Heart right ventricle (tissue), 16 donors: ENCODE results near the gene HOXA1. TPM values are rescaled to one million over a fixed set of nuclear protein-coding genes. Genes with fewer than 3 reads are reported as not detected.
A peak's percentile ranks its signal among the peaks of the same experiment; 100 is the strongest.

ENCODE experiments used
- ATAC-seq, 8 donors: fragments of 200-7000 bp; cut with Tn5 transposase; one replicate each; pipeline ENCODE4 v1.9.1; 2020; ENCODE audit warnings: mild to moderate bottlenecking in 8 of 8, moderate library complexity in 8 of 8, moderate number of reproducible peaks in 1 of 8
- DNase-seq, 2 donors: peaks; one replicate each; pipeline ENCODE4 v3.0.0-alpha.2; 2020
- H3K27ac ChIP-seq, 10 donors: fragments of 200-600 bp; sonication (generic) in 2 of 10; one replicate each; pipeline versions ENCODE4 v1.5.0 to v1.8.0; 2020 to 2022; ENCODE audit warnings: mild to moderate bottlenecking in 3 of 10
- H3K27me3 ChIP-seq, 7 donors: fragments of 200-600 bp; one replicate each; pipeline ENCODE4 v1.8.0; 2021 to 2022; ENCODE audit warnings: mild to moderate bottlenecking in 2 of 7
- H3K36me3 ChIP-seq, 9 donors: fragments of 200-600 bp; sonication (generic) in 1 of 9; one replicate each; pipeline versions ENCODE4 v1.5.0 to v1.8.0; 2020 to 2022; ENCODE audit warnings: mild to moderate bottlenecking in 2 of 9
- H3K4me1 ChIP-seq, 9 donors: fragments of 200-600 bp; sonication (generic) in 1 of 9; one replicate each; pipeline versions ENCODE4 v1.5.0 to v1.8.0; 2020 to 2022; ENCODE audit warnings: mild to moderate bottlenecking in 4 of 9
- H3K4me3 ChIP-seq, 10 donors: fragments of 200-600 bp; sonication (generic) in 2 of 10; one replicate each; pipeline versions ENCODE4 v1.5.0 to v1.8.0; 2020 to 2022; ENCODE audit warnings: mild to moderate bottlenecking in 7 of 10, moderate library complexity in 2 of 10
- H3K9me3 ChIP-seq, 11 donors: fragments of 200-600 bp in 10 of 11; sonication (generic) in 2 of 11; one replicate each; pipeline versions ENCODE4 v1.5.0 to v1.8.0; 2013 to 2022; ENCODE audit warnings: mild to moderate bottlenecking in 2 of 11, control low read depth in 1 of 11, moderate library complexity in 1 of 11
- WGBS, 2 donors: extraction: QIAGEN DNeasy Blood & Tissue Kit; methylation state at CpG; one replicate each; pipeline ENCODE4 v1.1.7; 2013; ENCODE audit warnings: inconsistent platforms in 1 of 2; 5-methylcytosine and 5-hydroxymethylcytosine counted together
- intact Hi-C, 10 donors: fragments of 100-400 bp; cut with DNase I; formaldehyde crosslinking; loops; one replicate each; pipeline versions ENCODE4 v1.11.1 to v1.14.2; 2022
- polyA plus RNA-seq, 2 donors: library from polyadenylated mRNA; stranded (reverse); fragments of 200-250 nt; gene quantifications; one replicate each; pipeline ENCODE4 v1.2.3, GENCODE V29; 2013
- total RNA-seq, 10 donors: library from RNA; stranded (reverse); fragmentation: NEBNext Ultra II Directional in 3 of 10; extraction: Animal tissue kit (Norgen Biotek cat#: 25700) in 3 of 10; gene quantifications; one replicate each; pipeline versions ENCODE4 v1.2.1 to v1.2.4, GENCODE V29; 2021 to 2023
- TF ChIP-seq, protein P1 (sequence below), 9 donors: fragments of 200-600 bp; sonication (generic) in 2 of 9; IDR thresholded peaks; one replicate each; pipeline versions ENCODE4 v1.5.0 to v1.8.0; 2021 to 2022; ENCODE audit warnings: antibody characterized with exemption in 9 of 9, mild to moderate bottlenecking in 5 of 9, moderate library complexity in 1 of 9
- donor health status: Arrhythmogenic right ventricular cardiomyopathy.
- donor health status: ischemic (EF 13 %, LVEDD 7.1; RV severe dilation, severe dysfunction).
- donor health status: healthy with polysubstance abuse.
- donor health status: DM: no; HTN: yes; CAD: no.
- donor health status: DM: no; HTN: no; CAD: no.
- donor health status: ischemic (EF 25% LVEDD 6.9; RV normal size, moderate dysfunction).
- donor health status: ischemic (EF 25% LVEDD 5.7; RV mildly dilated, moderate dysfunction).
- donor health status: healthy.
- donor health status: DM: yes; HTN: yes; CAD: no.
- donor health status: Ischemic cardiomyopathy.
- donor health status: ischemic (EF 35%, LVEDD 5.7; RV mildly dilated, moderate dysfunction).
- donor health status: nonischemic (EF 11% LVEDD 7.7; RV severe dilation, severe dysfunction).
- donor health status: DM: yes; HTN: yes; CAD: no.
- donor health status: PGD.
- donor health status: ischemic (EF 29% LVEDD 5.4; RV normal size, mild dysfunction).
- donor health status: nonischemic (EF 23%, LVEDD 6.1; RV moderate dilation, normal function).

Gene HOXA1
- total and polyA plus RNA-seq, 12 donors: 0.07 to 0.37 (median 0.15) TPM; not detected in 9

DNA sequence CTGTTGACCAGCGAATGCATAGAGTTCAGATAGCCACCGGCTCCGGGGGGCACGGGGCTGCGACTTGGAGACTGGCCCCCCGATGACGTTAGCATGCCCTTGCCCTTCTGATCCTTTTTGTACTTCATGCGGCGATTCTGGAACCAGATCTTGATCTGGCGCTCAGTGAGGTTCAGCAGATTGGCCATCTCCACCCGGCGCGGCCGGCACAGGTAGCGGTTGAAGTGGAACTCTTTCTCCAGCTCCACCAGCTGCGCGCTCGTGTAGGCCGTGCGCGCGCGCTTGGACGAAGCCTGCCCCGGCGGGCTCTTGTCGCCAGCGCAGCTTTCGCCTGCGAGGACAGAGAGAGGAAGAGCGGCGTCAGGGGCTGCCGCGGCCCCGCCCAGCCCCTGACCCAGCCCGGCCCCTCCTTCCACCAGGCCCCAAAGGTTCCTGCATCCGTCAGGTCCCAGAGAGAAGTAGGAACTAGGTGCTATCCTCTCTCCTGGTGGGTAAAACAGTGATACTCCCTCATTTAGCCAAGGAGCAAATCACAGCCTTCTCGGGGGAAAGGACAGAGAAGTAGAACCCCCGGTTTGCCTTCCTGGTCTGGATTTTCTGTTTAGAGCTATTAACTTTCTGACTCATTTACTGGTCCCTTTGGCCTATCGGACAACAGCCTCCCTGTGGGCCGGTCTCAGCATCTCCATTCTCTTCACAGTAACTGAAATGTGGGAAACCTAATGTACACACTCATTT lies 12.8 kb upstream of the HOXA1 start:
- 11 to 12% methylated on average over 41 of the region's 41 CpGs for WGBS, 2 donors
- Histone ChIP-seq H3K27ac (peak overlapping the region in 6 of 10 donors; percentile 19 to 86 (median 54)), H3K36me3 (no peaks in the 10 kb centered on the region), H3K27me3 (peaks cover 29 to 100% (median 100%) of the 10 kb centered on the region in 7 donors), H3K4me1 (peaks cover 0 to 39% (median 5%) of the 10 kb centered on the region in 9 donors), H3K4me3 (peak overlapping the region in 2 of 10 donors; percentile 21 to 45), H3K9me3 (no peaks in the 10 kb centered on the region)
- no peak for DNase-seq
- TF ChIP-seq, protein P1, sequence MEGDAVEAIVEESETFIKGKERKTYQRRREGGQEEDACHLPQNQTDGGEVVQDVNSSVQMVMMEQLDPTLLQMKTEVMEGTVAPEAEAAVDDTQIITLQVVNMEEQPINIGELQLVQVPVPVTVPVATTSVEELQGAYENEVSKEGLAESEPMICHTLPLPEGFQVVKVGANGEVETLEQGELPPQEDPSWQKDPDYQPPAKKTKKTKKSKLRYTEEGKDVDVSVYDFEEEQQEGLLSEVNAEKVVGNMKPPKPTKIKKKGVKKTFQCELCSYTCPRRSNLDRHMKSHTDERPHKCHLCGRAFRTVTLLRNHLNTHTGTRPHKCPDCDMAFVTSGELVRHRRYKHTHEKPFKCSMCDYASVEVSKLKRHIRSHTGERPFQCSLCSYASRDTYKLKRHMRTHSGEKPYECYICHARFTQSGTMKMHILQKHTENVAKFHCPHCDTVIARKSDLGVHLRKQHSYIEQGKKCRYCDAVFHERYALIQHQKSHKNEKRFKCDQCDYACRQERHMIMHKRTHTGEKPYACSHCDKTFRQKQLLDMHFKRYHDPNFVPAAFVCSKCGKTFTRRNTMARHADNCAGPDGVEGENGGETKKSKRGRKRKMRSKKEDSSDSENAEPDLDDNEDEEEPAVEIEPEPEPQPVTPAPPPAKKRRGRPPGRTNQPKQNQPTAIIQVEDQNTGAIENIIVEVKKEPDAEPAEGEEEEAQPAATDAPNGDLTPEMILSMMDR (IDR thresholded peaks at IDR 0.05): no peak
- peak in 5 of 8 donors; percentile 22 to 73 (median 57) for ATAC-seq
- intact Hi-C loops: no loop called here

DNA sequence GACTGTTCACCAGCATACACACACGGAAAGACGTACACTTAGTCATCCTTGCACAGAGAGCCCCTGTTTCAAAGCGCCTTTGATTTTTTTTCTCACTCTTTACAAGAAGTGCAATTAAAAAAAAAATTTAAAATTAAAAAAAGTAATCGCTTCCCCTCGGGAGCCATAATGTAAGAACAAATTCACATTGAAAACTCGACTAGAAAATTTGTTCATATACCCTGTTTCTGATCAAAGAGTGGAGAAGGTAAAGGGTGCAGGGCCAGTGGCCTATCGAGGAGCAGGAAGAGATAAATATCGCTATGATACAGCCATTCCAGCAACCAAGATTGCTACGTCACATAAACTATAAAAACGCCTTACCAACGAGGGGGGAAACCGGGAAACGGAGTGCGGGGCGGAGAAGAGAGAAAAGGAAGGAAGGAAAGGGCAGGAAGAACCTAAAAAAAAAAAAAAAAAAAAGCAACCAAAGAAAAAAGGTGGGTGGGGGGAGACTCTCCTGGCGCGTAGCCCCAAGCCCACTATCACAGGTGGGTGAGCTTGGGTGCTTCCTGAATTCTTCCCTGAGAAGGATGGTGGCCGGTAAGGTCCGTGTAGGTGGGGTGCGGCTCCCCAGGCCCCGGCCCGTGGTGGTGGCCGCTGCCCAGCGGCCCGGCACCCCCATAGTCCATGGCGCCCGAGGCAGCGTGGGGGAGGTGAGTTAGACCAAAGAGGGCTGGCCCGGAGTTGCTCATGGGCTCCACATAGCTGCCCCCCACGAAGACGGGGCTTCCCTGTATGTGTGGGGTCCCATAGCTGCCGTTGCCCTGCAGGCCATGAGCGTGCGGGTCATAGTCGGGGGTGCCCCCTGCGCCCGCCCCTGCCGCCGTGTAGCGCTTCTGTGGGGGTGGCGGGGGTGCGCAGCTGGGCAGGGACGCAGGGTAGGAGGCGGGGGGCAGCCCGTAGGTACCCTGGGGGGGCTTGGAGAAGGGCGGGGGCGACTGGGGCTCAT lies 11.9 kb upstream of the HOXA1 start:
- 10 to 16% methylated on average over 47 of the region's 47 CpGs for WGBS, 2 donors
- H3K36me3 ChIP-seq: no peaks in the 10 kb centered on the region
- no peak for DNase-seq
- TF ChIP-seq, protein P1 (IDR thresholded peaks at IDR 0.05): no peak
- peaks cover 26 to 100% (median 100%) of the 10 kb centered on the region in 7 donors for H3K27me3 ChIP-seq
- no peak for ATAC-seq
- intact Hi-C loops: no loop called here
- H3K9me3 ChIP-seq: no peaks in the 10 kb centered on the region
- peaks cover 0 to 41% (median 5%) of the 10 kb centered on the region in 9 donors for H3K4me1 ChIP-seq
- peak overlapping the region in 6 of 10 donors; percentile 8 to 45 (median 22) for H3K4me3 ChIP-seq
- peak overlapping the region in 6 of 10 donors; percentile 19 to 86 (median 52) for H3K27ac ChIP-seq

GRCh38 chr7:27106901-27107240 lies 11.1 kb upstream of the HOXA1 start:
- no peak for DNase-seq
- ATAC-seq: no peak
- intact Hi-C loops: no loop called here
- no peaks in the 10 kb centered on the region for H3K9me3 ChIP-seq
- TF ChIP-seq, protein P1 (IDR thresholded peaks at IDR 0.05): no peak
- peak overlapping the region in 7 of 10 donors; percentile 19 to 86 (median 58) for H3K27ac ChIP-seq
- H3K27me3 ChIP-seq: peaks cover 33 to 100% (median 100%) of the 10 kb centered on the region in 7 donors
- H3K4me3 ChIP-seq: peak overlapping the region in 7 of 10 donors; percentile 10 to 45 (median 25)
- peaks cover 0 to 47% (median 6%) of the 10 kb centered on the region in 9 donors for H3K4me1 ChIP-seq
- 17 to 23% methylated on average over 14 of the region's 14 CpGs for WGBS, 2 donors
- no peaks in the 10 kb centered on the region for H3K36me3 ChIP-seq
